RWPE1 (cell line): Measurements from ENCODE around the gene HOXB3.

Experiments
- CTCF ChIA-PET: fragments of 350-600 bp; sonication (Branson Sonifier 250); formaldehyde crosslinking; extraction: SDS; loops from one replicate; lab custom pipeline; 2021; lab: Yijun Ruan, JAX
- POLR2A ChIA-PET: fragments of 400-600 bp; formaldehyde crosslinking; extraction: SDS; loops from one replicate; lab custom pipeline; 2020; ENCODE audit warnings: antibody characterized with exemption; ENCODE audit not compliant: low non-redundant PET; lab: Yijun Ruan, JAX
- DNase-seq: peaks from one replicate; pipeline ENCODE4 v3.0.0; 2012; ENCODE audit warnings: low spot score
- H3K27ac ChIP-seq: fragments of 450-650 bp; 2 replicates; pipeline ENCODE4 v1.5.1; 2017
- TF ChIP-seq, protein P1 (sequence below): fragments of 450-650 bp; conservative IDR thresholded peaks from 2 replicates; pipeline ENCODE4 v1.5.1; 2017; ENCODE audit warnings: low read depth, mild to moderate bottlenecking

The HOXB3 gene

DNA sequence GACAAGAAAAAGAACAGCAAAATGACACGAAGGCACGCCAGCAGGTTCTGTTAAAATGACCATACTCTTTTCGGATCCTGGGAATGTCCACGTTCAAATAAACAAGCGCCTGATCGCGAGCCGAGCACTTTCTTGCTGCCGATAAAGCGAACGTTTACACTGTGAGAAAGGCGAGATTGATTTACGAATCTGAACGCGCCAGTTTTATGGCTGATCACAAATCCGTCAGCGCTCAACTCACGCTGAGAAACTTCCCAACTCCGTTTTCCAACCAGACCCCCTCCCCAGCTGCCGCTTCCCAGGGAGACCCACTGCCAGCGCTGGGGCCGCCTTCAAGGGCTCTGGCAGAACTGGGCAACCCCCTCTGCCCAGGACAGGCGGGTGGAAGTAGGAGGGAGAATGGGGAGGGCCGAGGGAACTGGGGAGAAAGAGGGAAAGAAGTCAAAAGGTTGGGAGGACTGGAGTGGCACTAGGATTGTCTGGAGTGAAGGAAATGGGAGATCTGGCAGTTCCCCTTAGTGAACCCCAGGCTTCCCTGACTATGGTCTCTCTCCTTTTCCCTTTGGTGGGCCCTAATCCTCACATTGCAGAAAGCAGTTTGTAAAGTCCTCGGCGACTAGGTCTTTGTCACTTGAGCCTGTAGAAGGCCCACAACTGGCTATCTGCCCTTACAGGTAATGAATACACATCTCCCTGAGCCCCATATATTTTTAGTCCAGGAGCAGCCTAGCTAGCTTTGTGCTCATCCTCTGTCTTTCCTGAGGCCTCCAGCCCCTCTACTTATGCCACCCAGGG is 18.8 kb downstream of the HOXB3 start:
- H3K27ac ChIP-seq = no peak overlapping the region
- ChIA-PET POLR2A (no interaction called here), CTCF (no interaction called here)
- TF ChIP-seq, protein P1, sequence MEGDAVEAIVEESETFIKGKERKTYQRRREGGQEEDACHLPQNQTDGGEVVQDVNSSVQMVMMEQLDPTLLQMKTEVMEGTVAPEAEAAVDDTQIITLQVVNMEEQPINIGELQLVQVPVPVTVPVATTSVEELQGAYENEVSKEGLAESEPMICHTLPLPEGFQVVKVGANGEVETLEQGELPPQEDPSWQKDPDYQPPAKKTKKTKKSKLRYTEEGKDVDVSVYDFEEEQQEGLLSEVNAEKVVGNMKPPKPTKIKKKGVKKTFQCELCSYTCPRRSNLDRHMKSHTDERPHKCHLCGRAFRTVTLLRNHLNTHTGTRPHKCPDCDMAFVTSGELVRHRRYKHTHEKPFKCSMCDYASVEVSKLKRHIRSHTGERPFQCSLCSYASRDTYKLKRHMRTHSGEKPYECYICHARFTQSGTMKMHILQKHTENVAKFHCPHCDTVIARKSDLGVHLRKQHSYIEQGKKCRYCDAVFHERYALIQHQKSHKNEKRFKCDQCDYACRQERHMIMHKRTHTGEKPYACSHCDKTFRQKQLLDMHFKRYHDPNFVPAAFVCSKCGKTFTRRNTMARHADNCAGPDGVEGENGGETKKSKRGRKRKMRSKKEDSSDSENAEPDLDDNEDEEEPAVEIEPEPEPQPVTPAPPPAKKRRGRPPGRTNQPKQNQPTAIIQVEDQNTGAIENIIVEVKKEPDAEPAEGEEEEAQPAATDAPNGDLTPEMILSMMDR = no peak
- no peak for DNase-seq

DNA sequence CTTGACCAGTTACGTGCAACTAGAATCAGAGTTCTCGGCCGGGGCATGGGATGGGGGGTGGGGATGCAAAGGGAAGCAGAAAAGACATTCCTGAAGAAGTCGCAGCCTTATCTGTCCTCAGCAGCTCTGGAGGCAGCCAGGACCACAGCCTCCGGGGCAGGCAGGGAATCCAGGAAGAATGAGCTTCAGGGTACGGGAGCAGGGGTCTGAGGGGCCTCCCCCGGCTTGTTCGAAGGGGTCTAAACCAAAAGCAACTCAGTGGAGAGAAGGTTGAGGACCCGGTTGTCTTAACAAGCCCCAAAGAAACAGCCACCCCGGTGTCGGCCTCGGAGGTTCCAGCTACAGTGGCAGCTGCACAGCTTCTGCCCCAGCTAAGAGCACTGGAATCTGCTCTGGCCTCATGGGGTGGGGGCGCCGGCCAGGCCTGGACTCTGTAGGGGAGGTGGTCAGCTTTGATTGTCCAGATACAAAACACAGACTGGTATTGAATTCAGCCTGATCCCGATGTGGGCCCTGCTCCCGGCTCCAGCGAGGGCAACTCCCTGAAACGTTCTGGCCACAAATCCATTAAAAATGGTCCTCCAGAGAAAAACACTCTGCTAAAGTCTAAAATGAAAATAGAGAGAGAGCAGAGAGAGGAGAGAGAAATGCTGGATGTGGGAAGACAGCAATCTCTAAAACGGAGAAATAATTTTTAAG is 19.6 kb downstream of the HOXB3 start:
- POLR2A ChIA-PET = no interaction called here
- CTCF ChIA-PET = no interaction called here
- TF ChIP-seq, protein P1 = no peak
- H3K27ac ChIP-seq = no peak overlapping the region
- DNase-seq = no peak

DNA sequence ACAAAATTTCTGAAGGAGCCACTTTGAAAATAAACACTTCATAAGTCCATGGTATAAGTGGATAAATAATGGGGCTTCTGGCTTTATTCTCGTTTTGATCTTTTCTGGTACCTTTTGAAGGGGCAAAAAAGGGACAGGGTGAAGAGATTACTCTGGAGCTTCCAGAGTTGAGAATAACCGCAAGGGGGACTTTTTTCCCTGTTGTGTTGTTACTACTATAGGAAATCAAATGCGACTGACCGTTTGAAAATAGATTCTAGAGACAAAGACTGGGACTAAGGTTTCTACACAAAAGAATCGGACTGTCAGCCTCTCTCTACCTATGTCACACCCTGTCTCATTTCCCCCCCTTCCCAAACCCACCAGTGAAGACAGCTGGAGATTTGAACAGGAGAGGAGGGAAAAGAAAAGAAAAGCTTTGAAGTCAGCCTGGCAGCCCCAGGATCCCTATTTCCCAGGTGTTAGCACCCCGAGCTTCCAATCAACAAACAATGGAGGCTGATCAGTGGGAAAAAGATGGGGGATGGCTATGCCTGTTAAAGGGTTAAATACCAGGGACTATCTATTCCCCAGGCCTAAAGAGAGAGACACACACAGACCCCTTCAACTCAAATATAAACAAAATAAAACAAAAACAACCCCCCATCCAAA is 20.2 kb downstream of the HOXB3 start:
- no peak overlapping the region for H3K27ac ChIP-seq
- TF ChIP-seq, protein P1 = no peak
- DNase-seq = no peak
- ChIA-PET POLR2A (no interaction called here), CTCF (no interaction called here)

DNA sequence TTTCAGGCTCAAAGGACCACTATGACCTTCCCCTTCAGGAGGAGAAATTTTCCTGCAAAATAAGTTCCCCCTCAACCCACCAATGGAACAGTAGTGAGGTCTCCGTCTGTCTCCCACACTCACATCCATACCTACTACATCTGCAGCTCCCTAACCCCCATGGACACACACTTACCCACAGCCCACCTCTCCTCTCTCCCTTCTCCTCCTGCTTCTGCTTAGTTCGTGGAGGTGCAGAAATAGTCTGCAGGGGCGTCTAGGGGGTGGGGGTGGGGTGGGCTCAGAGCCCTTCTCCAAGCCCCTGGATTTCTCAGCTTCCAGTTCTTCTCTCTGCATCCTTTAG is 20.8 kb downstream of the HOXB3 start:
- POLR2A ChIA-PET = no interaction called here
- DNase-seq = no peak
- H3K27ac ChIP-seq = no peak overlapping the region
- TF ChIP-seq, protein P1 = no peak
- CTCF ChIA-PET = no interaction called here

DNA sequence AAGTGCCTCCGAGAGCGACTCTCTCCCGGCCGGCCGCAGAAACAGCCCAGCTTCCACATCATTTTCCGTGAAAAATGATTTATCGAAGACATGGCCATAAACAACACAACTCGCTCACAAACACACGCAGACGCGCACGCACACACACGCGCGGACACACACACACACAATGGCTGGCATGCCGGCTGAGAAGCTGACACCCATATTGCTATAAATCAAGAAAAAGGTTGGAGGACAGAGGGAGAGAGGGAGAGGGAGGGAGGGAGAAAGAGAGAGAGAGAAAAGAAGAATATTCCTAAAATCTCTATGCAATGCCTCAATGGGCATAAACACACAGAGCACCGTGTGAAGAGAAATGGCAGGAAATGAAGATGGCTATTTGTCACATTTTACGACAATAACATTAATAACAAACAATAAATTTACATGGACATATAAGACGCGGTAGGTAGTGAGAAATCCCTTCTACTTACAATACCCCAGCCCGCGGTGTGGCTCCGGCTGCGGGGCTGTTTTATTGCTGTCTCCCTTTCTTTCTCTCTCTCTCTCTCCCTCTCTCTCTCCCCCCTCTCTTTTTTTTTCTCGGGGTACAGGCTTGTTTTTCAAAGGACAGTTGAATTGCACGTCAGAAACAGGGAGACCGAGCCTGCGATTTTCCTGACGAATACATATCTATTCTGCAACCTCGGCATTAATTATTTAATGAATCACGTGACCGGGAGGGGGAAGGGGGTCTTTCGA is 21.4 kb downstream of the HOXB3 start:
- H3K27ac ChIP-seq = no peak overlapping the region
- TF ChIP-seq, protein P1 = no peak
- CTCF ChIA-PET = no interaction called here
- POLR2A ChIA-PET = no interaction called here
- DNase-seq = no peak

DNA sequence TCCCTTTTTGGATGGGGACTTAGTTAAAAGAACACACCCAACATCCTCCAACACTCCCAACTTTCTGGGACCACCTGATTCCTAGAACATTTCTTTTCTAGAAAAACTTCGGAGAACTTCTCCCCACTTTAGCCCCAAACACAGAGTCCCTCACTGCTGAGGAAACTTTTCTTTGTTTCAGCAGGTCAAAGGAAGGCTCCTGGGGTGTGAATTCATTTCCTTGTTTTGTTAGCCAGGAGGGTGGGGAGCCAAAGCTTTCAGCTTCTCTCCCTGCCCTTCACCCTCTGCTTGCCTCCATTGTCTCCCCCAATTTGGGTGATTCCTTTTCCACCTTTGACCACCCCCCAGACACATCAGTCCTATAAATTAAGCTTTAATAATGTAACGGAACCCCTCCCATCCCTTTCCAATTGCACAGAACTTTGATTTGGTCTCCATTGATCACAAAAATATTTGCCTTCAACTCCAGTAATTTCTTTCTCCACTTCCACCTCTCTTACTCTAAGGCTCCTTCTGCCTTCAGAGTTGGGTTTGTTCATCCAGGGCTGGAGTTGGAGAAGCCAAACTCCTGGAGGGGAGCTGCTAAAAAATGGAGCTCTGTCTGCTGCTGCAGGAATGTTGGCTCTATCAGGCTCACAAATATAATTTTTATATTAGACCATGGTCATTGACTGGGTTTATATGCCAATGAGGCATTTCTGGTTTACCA is 22.2 kb downstream of the HOXB3 start:
- CTCF ChIA-PET = interaction anchor here (0.6 to 0.7 kb wide), 2 partner anchors 49 to 854 kb away, joined by 3 read pairs; no protein-coding TSS in a partner anchor
- POLR2A ChIA-PET = no interaction called here
- TF ChIP-seq, protein P1 = no peak
- no peak overlapping the region for H3K27ac ChIP-seq
- no peak for DNase-seq
